ENCODE data around the gene VEGFC.

Gene VEGFC

GRCh38 chr4:176792326-176793059 lies at the start of gene VEGFC:
TSS of gene VEGFC (minus strand) at chr4:176792922. CDS start at chr4:176792311, 611 bp downstream.
- peak; percentile 70 for DNase-seq (ENCODE audit: low spot score)

GRCh38 chr4:176841711-176842112 lies 49.0 kb upstream of the VEGFC start:
- DNase-seq (ENCODE audit: low spot score): no peak

GRCh38 chr4:176840166-176840565 lies 47.4 kb upstream of the VEGFC start:
- no peak for DNase-seq (ENCODE audit: low spot score)

GRCh38 chr4:176839656-176840055 lies 46.9 kb upstream of the VEGFC start:
- DNase-seq (ENCODE audit: low spot score): no peak

- DNase-seq (ENCODE audit: low spot score): no peak
Observed at GRCh38 chr4:176838601-176839433, 46.1 kb upstream of the VEGFC start.

- no peak for DNase-seq (ENCODE audit: low spot score)
Observed at GRCh38 chr4:176837169-176837895, 44.6 kb upstream of the VEGFC start.

GRCh38 chr4:176834531-176834930 lies 41.8 kb upstream of the VEGFC start:
- DNase-seq (ENCODE audit: low spot score): no peak

- DNase-seq (ENCODE audit: low spot score): no peak
Observed at GRCh38 chr4:176833400-176834175, 40.9 kb upstream of the VEGFC start.

- no peak for DNase-seq (ENCODE audit: low spot score)
Observed at GRCh38 chr4:176830971-176831370, 38.2 kb upstream of the VEGFC start.

- no peak for DNase-seq (ENCODE audit: low spot score)
Observed at GRCh38 chr4:176825586-176825985, 32.9 kb upstream of the VEGFC start.

GRCh38 chr4:176824645-176825366 lies 32.1 kb upstream of the VEGFC start:
- no peak for DNase-seq (ENCODE audit: low spot score)

- DNase-seq (ENCODE audit: low spot score): no peak
Observed at GRCh38 chr4:176818531-176818930, 25.8 kb upstream of the VEGFC start.

- DNase-seq (ENCODE audit: low spot score): no peak
Observed at GRCh38 chr4:176817204-176817603, 24.5 kb upstream of the VEGFC start.

GRCh38 chr4:176814770-176815169 lies 22.0 kb upstream of the VEGFC start:
- no peak for DNase-seq (ENCODE audit: low spot score)

- DNase-seq (ENCODE audit: low spot score): no peak
Observed at GRCh38 chr4:176810481-176811249, 17.9 kb upstream of the VEGFC start.

- DNase-seq (ENCODE audit: low spot score): no peak
Observed at GRCh38 chr4:176806778-176807375, 14.2 kb upstream of the VEGFC start.

GRCh38 chr4:176805155-176805554 lies 12.4 kb upstream of the VEGFC start:
- no peak for DNase-seq (ENCODE audit: low spot score)

GRCh38 chr4:176800891-176801534 lies 8.3 kb upstream of the VEGFC start:
- no peak for DNase-seq (ENCODE audit: low spot score)

GRCh38 chr4:176799653-176800052 lies 6.9 kb upstream of the VEGFC start:
- no peak for DNase-seq (ENCODE audit: low spot score)

Data from left forelimb (tissue), 1 donor.